GM18508 (cell line): ENCODE results near the gene ADAMTS9.

ENCODE experiments used
- ATAC-seq: cut with Tn5 transposase; IDR thresholded peaks from one replicate; pipeline ENCODE4 v1.9.1; 2021; ENCODE audit warnings: moderate number of reproducible peaks; ENCODE audit not compliant: insufficient read depth, unreplicated experiment

The ADAMTS9 gene

DNA sequence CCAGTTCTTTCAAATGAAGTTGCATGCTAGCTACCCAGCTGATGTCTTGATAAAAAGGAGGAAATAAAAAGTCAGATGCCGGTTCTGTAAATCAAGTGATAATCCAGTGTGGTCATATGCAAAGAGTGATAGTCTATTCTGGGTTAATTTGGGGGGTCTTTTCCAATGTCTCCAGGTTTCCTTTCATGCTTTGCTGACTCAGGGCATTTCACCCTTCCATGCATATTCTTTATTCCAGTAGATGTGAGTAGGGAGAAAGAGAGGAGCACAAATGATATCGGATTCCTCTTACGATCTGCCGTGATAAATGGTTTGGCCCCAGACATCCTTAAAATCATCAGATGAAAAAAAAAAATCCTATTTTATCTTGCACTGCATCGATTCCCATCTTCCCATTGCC lies 60.8 kb downstream of the ADAMTS9 start:
- ATAC-seq = no peak

DNA sequence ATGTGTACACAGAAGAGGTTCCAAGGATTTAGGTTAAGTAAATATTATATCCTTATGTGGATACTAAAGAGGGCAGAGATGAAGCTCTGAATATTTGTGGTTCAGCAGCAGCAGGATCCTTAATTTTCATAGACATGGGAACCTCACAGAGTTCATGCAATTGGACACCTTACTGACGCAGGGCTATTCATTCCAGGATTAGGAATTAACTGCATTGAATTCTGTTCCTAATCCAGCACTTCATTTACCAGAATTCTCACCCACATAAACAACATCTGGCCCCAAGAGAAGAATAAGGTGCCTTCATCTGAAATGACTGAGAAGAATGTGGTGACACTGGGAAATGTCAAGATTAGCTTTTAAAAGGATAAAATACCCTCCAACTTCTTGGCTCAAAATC lies 62.4 kb downstream of the ADAMTS9 start:
- no peak for ATAC-seq

DNA sequence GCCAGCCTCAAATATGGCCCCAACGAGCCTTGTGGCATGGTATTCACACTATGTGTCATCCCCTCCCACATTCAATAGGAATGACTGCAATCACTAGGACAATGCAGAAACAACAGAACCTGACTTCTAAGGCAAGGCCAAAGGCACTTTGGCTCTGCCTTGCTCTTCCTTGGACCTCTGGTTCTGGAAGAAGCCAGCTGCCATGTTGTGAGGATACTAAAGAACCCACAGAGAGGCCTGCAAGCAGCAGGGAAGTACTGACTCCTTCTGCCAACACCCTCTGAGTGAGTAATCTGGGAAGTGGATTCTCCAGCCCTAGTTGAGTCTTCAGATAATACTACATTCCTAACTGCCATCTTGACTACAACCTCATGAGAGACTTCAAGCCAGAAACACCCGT lies 64.7 kb downstream of the ADAMTS9 start:
- ATAC-seq = no peak

DNA sequence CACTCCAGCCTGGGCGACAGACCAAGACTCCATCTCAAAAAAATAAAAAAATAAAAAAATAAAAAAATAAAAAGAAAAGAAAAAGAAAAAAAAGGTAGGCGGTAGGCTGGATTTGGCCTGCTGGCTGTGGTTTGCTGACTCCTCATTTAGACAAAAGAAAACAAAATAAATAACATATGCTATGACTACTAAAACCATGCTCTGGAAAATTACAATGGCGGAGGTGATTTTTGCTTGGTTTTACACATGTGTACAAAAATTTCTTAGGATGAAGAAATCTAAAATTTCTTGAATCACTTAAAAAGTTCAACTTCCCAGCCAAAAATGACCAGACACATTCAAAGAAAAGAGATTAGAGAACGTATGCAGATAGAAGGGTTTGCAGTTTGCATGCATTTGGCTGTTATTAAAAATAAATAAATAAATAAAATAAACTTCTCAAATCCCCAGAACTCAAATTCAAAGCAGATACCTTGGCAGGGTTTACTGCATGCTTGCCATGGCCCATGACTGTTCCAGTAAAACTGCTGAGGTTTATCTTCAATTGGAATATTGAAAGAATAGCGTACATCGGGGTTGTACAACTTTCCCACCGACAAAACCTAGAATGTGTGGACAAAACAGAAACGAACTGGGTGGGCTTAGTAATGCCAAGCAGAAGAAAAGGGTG lies 65.9 kb downstream of the ADAMTS9 start:
- no peak for ATAC-seq

DNA sequence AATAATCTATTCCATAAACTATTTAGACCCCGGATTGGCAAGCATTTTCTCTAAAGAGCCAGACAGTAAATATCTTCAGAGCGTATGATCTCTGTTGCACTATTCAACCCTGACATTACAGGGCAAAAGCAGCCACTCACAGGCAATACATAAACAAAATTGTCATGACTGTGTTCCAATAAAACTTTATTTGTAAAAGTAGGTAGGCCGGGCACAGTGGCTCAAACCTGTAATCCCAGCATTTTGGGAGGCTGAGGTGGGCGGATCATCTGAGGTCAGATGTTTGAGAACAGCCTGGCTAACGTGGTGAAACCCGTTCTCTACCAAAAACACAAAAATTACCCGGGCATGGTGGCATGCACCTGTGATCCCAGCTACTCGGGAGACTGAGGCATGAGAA lies 66.5 kb downstream of the ADAMTS9 start:
- no peak for ATAC-seq

DNA sequence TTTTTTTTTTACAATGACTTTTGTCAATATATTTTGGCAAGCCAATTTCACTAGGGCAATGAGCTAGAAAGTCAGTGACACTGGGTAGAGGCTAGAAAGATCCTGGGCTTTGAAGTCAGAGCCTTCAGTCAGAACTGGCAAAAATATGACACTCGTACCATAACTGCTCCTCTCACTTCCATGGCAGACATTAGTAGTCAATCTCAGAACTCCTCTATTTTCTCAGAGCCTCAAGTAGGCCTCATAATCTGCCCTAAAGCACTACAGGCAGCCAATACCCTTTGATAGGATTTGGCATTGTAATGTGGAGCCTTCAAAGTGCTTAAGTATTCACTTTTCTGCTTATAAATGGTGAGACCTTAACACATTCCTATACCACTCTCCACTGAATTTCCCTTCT lies 67.8 kb downstream of the ADAMTS9 start:
- no peak for ATAC-seq

- ATAC-seq = no peak
Measured at GRCh38 chr3:64619216-64619615, 68.6 kb downstream of the ADAMTS9 start.

DNA sequence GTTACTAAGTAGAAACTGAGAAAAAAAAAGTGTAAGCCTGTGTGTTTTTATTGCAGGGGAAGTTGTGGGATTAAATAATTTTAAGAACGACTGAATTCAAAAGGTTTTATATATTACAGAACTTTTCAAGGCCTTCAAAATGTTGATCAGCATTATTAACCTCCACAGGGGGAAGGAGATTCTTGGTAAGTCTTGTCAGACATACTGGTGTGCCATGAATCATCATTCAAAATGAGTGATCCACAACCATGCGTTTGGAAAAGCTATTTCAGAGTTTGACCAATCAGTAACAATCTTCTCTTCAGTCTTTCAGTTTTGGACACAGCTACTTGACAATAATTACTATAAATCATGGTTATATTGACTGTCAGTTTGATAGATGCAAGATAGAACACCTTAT lies 70.2 kb downstream of the ADAMTS9 start:
- no peak for ATAC-seq

DNA sequence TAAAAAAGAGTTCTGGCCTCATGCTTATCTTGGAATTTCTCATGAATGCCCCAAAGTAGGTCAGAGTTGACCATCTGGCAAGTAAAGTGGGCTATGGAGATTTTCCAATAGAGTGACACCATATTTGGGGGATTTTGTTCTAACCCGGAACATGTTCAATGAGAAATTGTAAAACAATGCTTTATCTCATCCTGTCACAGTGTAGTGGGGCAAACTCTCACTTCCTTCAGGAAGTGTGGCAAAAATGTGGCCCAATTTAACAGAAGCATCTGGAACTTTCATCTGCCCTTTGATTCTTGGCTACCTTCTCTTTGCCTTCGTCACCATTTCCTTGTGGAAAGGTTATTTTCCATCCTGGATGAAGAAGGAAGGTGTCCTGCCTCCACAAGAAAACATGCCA lies 70.8 kb downstream of the ADAMTS9 start:
- ATAC-seq = no peak

GRCh38 chr3:64612916-64613526 lies 74.8 kb downstream of the ADAMTS9 start:
- no peak for ATAC-seq

DNA sequence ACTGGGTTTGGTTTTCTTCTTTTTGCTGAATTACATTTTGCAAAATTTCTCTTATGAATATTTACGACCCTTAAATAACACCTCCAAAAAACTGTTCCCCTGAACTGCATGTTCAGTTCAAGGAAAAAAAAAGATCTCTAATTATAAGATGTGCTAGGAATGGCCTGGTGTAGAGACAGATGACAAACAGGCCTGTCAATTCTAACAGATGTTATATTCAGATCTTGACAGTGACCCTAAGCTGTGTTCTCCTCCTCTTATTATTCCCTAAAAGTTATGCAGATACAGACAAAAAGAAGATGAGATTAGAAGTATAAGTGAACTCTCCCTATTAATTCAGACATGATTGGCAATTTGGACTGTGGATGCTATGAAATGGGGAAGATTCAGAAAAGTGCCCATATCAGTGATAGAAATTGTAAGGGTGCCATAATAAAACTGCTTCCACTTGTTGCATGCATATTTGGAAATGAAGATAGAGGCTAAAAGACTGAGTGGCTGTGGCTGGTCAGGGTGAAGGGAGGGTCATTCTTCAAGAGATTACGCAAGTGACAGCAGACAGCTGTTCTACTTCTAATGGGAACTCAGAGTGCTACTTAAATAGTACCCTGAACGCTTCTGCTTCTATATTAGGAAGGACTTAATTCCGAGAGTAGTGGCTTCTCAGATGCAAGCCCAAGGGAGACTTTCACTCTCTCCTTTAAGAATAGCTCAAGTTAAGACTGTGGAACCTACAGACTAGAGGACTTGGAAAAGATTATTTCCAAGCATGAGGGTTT lies 75.5 kb downstream of the ADAMTS9 start:
- no peak for ATAC-seq

DNA sequence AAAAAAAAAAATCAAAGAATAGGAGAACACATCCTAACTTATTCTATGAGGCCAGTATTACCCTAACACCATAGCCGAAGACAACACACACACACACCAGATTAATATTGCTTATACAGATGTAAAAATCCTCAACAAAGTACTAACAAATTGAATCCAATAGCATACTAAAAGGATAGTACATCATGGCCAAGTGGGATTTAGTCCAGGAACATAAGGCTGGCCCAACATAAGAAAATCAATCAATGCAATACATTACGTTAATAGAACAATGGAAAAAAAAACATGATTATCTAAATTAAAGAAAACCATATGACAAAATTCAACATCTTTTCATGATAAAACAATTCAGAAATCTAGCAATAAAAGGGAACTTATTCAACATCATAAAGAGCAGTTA lies 79.1 kb downstream of the ADAMTS9 start:
- ATAC-seq = no peak

DNA sequence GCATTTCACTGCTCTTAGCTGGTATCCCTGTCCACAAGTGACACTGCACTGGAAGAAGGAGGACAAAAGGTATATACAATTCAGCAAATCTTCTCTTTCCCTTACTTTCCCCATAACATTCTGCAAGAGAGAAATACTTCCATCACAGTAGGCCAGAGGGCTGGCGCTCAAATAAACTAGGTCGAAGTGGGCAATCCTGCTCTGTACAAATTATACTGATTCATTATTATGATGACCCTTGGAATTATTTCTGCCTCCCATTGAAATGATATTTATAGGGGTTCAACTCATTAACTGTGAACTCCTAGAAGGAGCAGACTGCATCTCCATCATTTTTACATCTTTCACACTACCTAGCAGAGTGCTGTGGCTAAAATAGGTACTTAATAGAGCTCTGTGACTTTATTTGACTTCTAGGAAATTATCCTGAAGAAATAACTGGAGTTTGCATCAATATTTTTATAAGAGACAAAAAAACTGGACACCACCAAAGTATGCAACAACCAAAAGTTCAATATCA lies 80.7 kb downstream of the ADAMTS9 start:
- ATAC-seq = no peak

- no peak for ATAC-seq
Measured at GRCh38 chr3:64604313-64604712, 83.5 kb downstream of the ADAMTS9 start.

DNA sequence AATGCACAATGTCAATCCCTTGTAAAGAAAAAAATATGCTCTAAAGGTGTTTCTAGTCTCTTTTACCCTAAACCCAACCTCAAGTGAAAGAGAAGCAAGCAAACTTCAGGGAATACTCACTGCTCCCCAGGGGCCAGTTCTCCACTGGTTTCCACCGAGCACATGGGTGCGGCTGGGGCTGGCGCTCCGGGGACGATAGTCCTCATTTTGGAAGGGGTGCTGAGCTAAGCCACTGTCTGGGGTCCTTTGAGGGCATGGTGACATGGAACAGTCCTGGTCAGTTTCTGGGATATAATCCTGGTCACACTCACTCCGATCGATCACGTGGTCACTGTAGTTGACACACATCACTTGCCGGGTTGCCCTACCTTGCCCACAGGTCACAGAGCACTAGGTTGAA lies 86.0 kb downstream of the ADAMTS9 start:
- no peak for ATAC-seq

DNA sequence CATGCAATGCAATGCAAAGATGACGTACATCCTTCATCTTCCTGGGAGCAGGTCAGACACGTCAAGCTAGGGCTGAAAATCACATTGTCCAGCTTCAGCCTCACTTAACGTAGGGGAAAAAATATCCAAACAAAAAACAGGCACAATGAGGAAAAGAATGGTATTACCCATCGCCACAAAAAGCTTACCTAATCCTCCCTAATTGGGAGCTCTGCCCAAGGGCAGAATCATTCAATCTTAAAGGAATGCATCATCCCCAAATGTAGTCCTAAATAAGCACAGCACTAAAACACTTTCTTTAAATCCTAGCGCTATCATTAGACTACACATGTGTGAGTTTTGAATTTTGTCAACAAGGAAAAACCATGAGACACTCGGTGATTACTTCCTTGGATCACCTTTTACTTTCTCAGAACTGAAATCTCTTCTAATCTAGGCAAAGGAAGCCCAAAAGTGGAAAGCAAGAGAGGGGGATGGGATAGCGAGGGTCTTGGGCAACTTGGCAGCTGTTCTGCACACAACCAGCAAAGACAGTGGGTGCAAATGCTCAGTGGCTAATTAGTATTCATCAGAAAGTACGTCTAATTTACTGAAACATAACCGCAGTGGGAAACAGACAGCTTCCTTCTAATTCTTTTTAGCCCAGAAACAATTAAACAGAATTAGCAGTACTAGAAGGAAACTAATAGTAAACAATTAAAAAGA lies 87.4 kb downstream of the ADAMTS9 start:
- no peak for ATAC-seq

DNA sequence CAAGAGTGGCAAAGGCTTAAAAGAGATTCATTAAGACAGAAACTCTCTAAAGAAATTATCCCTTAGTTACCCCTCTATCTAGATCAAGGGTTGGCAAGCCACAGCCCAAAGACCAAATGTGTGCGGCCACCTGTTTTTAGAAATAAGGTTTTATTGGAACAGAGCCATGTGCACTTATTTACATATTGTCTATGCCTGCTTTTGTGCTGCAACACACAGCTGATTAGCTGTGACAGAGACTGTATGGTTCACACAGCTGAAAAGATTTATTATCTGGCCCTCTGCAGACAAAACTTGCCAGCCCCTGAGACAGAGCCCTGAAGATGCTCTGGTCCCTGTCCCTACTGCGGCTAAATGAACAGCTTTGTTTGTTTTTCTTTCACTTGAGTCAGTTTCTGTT lies 88.1 kb downstream of the ADAMTS9 start:
- no peak for ATAC-seq

- ATAC-seq = no peak
Measured at GRCh38 chr3:64595253-64595694, 92.5 kb downstream of the ADAMTS9 start.

DNA sequence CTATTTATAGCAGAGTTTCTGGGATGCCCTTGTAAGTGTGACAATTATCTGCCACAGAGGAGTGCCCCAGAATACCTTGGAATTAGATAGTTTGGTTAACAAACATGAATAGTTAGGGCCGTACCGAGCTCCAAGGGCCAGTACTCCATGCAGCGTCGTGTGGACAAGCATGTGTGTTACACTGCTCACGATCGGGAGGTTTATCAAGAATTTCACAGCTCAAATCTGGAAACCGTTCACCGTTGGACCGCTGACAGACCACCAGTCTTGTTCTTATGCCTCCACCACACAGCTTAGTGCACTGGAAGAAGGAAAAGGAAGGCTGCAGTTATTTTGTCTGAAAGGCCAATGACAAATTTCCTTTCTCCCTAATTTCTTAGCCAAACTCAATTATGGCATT lies 93.7 kb downstream of the ADAMTS9 start:
- ATAC-seq = no peak

GRCh38 chr3:64593350-64593749 lies 94.5 kb downstream of the ADAMTS9 start:
- no peak for ATAC-seq

GRCh38 chr3:64591615-64592014 lies 96.2 kb downstream of the ADAMTS9 start:
- no peak for ATAC-seq
